Measurements from ENCODE around the gene MT1E. TPM values are rescaled to one million over a fixed set of nuclear protein-coding genes. Genes with fewer than 3 reads are reported as not detected.

MT1E gene
- total and polyA plus RNA-seq, 2 of the 13 experiments (the other 11 are each of a cell fraction or from before 2014, with no cell fraction given), result 110 to 1,072 TPM

DNA sequence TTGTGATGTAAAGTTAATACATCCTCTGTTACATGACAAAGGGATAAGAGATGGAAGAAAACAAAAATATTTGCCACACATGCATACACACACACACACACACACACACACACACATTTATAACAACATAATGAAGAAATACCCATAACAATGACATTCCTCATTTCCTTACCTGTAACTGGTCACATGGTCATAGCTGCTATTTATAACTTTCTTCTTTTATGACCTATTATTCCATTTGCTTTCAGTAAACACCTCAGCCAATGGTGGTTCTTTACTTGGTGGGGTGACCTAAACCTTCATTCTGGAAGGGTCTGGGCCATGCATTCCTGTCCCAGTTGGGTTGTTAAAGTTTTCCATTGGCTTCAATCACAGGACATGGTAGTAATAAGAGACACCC, 11.9 kb upstream of the MT1E start (continued):
- TF ChIP-seq, protein P1, sequence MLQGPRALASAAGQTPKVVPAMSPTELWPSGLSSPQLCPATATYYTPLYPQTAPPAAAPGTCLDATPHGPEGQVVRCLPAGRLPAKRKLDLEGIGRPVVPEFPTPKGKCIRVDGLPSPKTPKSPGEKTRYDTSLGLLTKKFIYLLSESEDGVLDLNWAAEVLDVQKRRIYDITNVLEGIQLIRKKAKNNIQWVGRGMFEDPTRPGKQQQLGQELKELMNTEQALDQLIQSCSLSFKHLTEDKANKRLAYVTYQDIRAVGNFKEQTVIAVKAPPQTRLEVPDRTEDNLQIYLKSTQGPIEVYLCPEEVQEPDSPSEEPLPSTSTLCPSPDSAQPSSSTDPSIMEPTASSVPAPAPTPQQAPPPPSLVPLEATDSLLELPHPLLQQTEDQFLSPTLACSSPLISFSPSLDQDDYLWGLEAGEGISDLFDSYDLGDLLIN (CRISPR knock-in tag; IDR thresholded peaks at IDR 0.05; ENCODE audit: borderline replicate concordance), result no peak
- no peak for TF ChIP-seq CREB3 (CRISPR knock-in tag; IDR thresholded peaks at IDR 0.05)
- TF ChIP-seq ZNF251 (CRISPR knock-in tag; IDR thresholded peaks at IDR 0.05), result no peak
- TF ChIP-seq AKNA (CRISPR knock-in tag; IDR thresholded peaks at IDR 0.05; ENCODE audit: borderline replicate concordance), result no peak
- TF ChIP-seq GZF1 (CRISPR knock-in tag; IDR thresholded peaks at IDR 0.05), result no peak

DNA sequence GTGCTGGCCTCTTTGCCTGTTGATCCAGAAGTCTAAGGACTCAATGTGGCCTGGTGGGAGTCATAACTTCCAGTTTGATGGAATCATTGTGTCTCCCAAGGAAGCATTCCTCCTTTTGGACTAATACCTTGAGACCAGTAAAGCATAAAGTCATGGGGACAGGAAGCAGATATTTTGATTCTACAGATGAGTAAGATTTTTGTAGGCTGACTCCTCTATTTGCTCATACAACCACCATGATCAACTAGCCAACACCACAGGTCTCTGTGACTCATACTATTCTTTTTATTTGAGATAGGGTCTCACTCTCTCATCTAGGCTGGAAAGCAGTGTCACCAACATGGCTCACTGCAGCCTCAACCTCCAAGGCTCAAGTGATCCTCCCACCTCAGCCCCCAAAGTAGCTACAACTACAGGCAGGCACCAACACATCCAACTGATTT, 11.0 kb upstream of the MT1E start:
- DNase-seq (ENCODE audit: low spot score) (peak; percentile 39), FAIRE-seq (no peak), ATAC-seq (no peak)
- no peaks in the 10 kb centered on the region for H4K20me1 ChIP-seq (ENCODE audit: insufficient read depth, low read length)
- no peak for TF ChIP-seq HDAC2 (CRISPR knock-in tag; IDR thresholded peaks at IDR 0.05)
- TF ChIP-seq MEIS2 (CRISPR knock-in tag; IDR thresholded peaks at IDR 0.05), result no peak
- peak; percentile 28 for TF ChIP-seq FOSL2 (CRISPR knock-in tag; IDR thresholded peaks at IDR 0.05)
- TF ChIP-seq PHF20 (CRISPR knock-in tag; IDR thresholded peaks at IDR 0.05), result no peak
- H3K9ac ChIP-seq (ENCODE audit: insufficient read depth, low read depth, low read length), result no peak overlapping the region
- no peaks in the 10 kb centered on the region for H3K9me3 ChIP-seq (ENCODE audit: low read length)
- H3K27me3 ChIP-seq (ENCODE audit: control insufficient read depth in 1 of 2, insufficient read depth in 2 of 2, low read length in 2 of 2), result peaks cover 11 to 30% of the 10 kb centered on the region in 2 experiments; a peak in 4 of 5 replicates
- ChIA-PET POLR2A (interaction anchor here (1.5 kb wide), 1 partner anchor 11 kb away, joined by 6 read pairs; the partner anchor contains the start of gene MT1E), CTCF (ENCODE audit: low intra/inter-chr PET ratio, low total read pairs) (no interaction called here)
- no peaks in the 10 kb centered on the region for H3K36me3 ChIP-seq (replicated peaks in 1 of 2; ENCODE audit: control insufficient read depth in 1 of 2, insufficient read depth in 2 of 2, low read length in 2 of 2)
- H3K79me2 ChIP-seq (ENCODE audit: insufficient read depth, low read length), result no peaks in the 10 kb centered on the region
- H2AFZ ChIP-seq (ENCODE audit: low read length), result no peak overlapping the region
- H3K4me2 ChIP-seq (ENCODE audit: low read depth, low read length), result no peak overlapping the region
- no TSS peak for BruUV-seq (replicated peaks)
- no peak overlapping the region for H3K27ac ChIP-seq (ENCODE audit: extremely low read length, insufficient read depth, low read length)
- intact Hi-C loops (cut with micrococcal nuclease; ENCODE audit: unreplicated experiment) (no loop called here), in situ Hi-C loops (cut with HindIII; ENCODE audit: extremely low pct_ligation_motif_present, low pct_unique_long_range_greater_than_20kb) (no loop called here)
- no peak overlapping the region for H3K4me3 ChIP-seq (replicated peaks in 1 of 3; ENCODE audit: insufficient read depth in 1 of 3, low read depth in 2 of 3, low read length in 3 of 3)
- H3K4me1 ChIP-seq (ENCODE audit: insufficient read depth, low read length), result peaks cover 34% of the 10 kb centered on the region

All from HepG2 (cell line).